NCI-H524 (cell line): ENCODE measurements around the gene TMEM51.

Experiments used
- DNase-seq, 2 experiments: peaks; one replicate each; lab custom pipeline; 2025; lab: John Stamatoyannopoulos, UW

TMEM51 gene

GRCh38 chr1:15196807-15197530 lies 43.4 kb downstream of the TMEM51 start:
- no peak for DNase-seq

GRCh38 chr1:15197591-15198447 lies 44.3 kb downstream of the TMEM51 start:
- DNase-seq: no peak

- DNase-seq: no peak
Observed at GRCh38 chr1:15198684-15199083, 45.1 kb downstream of the TMEM51 start.

- DNase-seq: no peak
Observed at GRCh38 chr1:15201221-15201620, 47.7 kb downstream of the TMEM51 start.

- DNase-seq: no peak
Observed at GRCh38 chr1:15201849-15202551, 48.5 kb downstream of the TMEM51 start.

- no peak for DNase-seq
Observed at GRCh38 chr1:15204931-15205330, 51.4 kb downstream of the TMEM51 start.

GRCh38 chr1:15205586-15206346 lies 52.2 kb downstream of the TMEM51 start:
- DNase-seq: no peak

- DNase-seq: no peak
Observed at GRCh38 chr1:15206418-15207030, 53.0 kb downstream of the TMEM51 start.

- DNase-seq: no peak
Observed at GRCh38 chr1:15207031-15207828, 53.7 kb downstream of the TMEM51 start.

GRCh38 chr1:15207829-15208429 lies 54.4 kb downstream of the TMEM51 start:
- DNase-seq: no peak

GRCh38 chr1:15210651-15211375 lies 57.3 kb downstream of the TMEM51 start:
- DNase-seq: no peak

- DNase-seq: no peak
Observed at GRCh38 chr1:15211424-15211823, 57.9 kb downstream of the TMEM51 start.

GRCh38 chr1:15212216-15212953 lies 58.8 kb downstream of the TMEM51 start:
- DNase-seq: no peak

GRCh38 chr1:15212954-15213291 lies 59.4 kb downstream of the TMEM51 start:
- no peak for DNase-seq

GRCh38 chr1:15213341-15213821 lies 59.8 kb downstream of the TMEM51 start:
- DNase-seq: no peak

GRCh38 chr1:15214527-15214926 lies 61.0 kb downstream of the TMEM51 start:
- no peak for DNase-seq

- DNase-seq: no peak
Observed at GRCh38 chr1:15215116-15215515, 61.6 kb downstream of the TMEM51 start.

- DNase-seq: no peak
Observed at GRCh38 chr1:15217654-15218053, 64.1 kb downstream of the TMEM51 start.
